GM18505 (cell line): ENCODE results near the gene SIAE.
A peak's percentile ranks its signal among the peaks of the same experiment; 100 is the strongest.

Experiments
- ATAC-seq: cut with Tn5 transposase; IDR thresholded peaks from one replicate; pipeline ENCODE4 v1.9.1; 2021; ENCODE audit not compliant: unreplicated experiment
- POLR2A ChIP-seq: IDR thresholded peaks from 4 replicates; pipeline ENCODE4 v1.6.1; 2011; ENCODE audit warnings: borderline replicate concordance; ENCODE audit not compliant: insufficient read depth, insufficient read length; ENCODE audit errors: extremely low read depth

Gene SIAE

GRCh38 chr11:124673333-124674167, at the start of gene SIAE, which contains the start of gene SPA17:
Gene SIAE (minus strand): TSS chr11:124673739. CDS start chr11:124673708, 31 bp downstream.
Gene SPA17 (plus strand): TSS chr11:124673904. CDS start chr11:124675265, 1,361 bp downstream.
- ATAC-seq = peak; percentile 83
- TF ChIP-seq POLR2A = peak; percentile 66

- no peak for ATAC-seq
- TF ChIP-seq POLR2A = no peak
Measured at GRCh38 chr11:124722176-124722575, 48.6 kb upstream of the SIAE start.

- ATAC-seq = no peak
- no peak for TF ChIP-seq POLR2A
Measured at GRCh38 chr11:124719534-124719933, 46.0 kb upstream of the SIAE start.

GRCh38 chr11:124718801-124719200, 45.3 kb upstream of the SIAE start:
- ATAC-seq = no peak
- no peak for TF ChIP-seq POLR2A

DNA sequence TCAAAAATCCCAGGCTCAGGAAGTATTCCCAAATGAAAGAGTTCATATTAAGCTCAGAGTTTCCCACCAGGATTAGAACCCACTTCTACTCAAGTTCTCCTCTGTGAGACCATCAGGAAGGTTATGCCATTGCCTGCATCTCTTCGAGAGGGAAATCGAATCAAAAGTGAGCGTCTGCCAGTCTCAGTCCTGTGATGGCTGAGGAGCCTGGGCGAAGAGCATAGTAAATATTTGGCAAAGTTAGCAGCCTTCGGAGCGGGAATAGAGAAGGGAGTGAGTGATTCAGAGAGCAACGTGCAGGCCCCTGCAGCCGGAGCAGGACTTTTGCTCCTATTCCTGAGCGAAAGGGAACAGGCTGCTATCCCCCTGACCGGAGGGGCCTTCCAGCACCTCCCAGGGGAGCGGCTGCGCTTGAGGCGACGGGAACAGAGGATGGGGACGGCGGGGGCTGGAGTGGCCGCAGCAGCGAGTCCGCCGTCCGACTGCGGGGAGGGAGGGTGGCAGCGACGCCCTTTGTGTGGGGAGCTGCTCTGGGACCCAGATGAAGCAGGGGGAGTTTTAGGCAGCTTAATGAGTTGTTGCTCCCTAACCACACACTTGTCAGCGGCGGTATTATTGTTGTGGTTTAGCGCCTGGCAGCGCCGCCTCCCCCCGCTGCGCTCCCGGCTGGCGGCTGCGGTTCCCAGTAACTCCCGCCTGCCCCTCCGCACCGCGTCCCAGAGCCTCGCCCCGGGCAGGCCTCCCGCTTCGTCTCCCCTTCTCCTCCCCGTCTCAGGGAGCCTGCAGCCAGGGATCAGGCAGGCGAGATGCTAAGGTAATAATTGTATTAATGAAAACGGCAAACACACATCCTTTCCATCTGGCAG, 44.5 kb upstream of the SIAE start:
- no peak for TF ChIP-seq POLR2A
- ATAC-seq = no peak

DNA sequence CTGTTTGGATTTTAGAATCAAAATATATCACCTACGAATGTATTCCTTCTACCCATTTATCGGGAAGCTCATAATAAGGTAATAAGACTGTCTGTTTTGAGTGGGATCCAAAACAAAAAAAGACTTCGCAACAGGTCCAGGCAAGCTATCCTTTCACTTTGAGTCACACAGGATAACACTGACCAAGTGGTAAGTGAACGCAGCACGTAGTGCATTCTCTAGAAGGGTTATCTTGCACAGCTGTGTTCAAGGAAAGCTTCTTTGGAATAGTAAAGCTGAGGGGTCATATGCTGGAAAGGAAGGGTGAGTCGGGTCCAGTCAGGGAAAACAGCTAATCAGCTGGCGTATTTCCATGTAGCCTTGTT, 43.9 kb upstream of the SIAE start:
- no peak for ATAC-seq
- no peak for TF ChIP-seq POLR2A

DNA sequence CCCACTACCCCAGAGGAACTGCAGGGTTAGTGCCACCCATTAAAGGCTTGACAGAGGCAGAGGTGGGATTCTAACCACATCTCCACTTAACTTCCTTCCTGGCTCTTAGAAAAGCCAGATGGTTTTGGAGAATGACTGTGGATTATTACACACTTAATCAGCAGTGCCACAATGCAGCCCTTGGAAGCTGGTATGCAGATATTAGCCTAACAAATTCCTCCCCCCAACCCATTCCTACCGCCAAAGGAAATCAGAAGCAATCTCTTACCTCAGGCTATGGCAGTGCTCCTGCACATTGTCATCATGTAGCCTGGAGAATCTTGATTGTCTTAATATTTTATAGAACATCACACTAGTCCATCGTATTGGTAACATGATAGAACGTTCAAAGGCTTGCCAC, 43.1 kb upstream of the SIAE start:
- no peak for ATAC-seq
- TF ChIP-seq POLR2A = no peak

- no peak for ATAC-seq
- no peak for TF ChIP-seq POLR2A
Measured at GRCh38 chr11:124712392-124712791, 38.9 kb upstream of the SIAE start.

DNA sequence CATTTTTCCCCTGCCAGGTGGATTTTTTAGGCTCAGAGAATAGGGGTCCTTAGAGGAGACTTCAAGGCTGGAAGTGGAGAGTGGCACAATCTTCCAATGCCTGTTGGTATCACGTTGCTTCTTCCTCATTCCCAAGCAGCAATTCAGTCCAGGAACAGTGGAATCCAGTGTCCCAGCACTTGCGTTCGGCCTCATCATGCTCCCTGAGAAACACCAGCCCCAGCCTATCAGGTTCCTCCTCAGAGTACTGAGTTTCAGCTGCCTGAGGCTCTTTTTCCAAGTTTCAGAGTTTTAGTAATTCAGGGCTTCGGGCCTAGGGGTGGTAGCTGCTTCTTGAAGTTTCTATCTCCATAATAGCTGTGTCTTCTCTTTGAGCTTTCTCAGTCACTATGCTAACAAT, 34.3 kb upstream of the SIAE start:
- no peak for ATAC-seq
- TF ChIP-seq POLR2A = no peak

DNA sequence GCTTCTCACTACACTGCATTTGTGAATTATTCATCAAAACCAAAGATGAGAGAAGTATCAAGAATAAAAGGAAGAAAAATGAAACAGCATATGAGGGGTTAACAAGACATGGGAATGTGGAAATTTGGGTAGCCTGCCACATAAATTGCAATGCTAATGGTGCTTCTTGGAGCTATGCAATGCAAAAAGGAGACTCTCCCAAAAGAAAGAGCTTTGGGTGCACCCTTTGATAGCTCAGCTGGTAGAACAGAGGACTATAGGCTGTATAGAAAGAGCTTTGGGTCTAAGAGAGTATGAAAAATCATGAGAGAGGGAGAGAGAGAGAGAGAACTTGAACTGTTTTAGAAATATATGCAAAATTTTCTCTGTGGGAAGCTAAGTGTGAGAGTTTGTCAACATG, 26.5 kb upstream of the SIAE start:
- ATAC-seq = no peak

GRCh38 chr11:124699547-124699946, 26.0 kb upstream of the SIAE start:
- ATAC-seq = no peak

More for the DNA sequence above, 26.5 kb upstream of the SIAE start:
- TF ChIP-seq POLR2A = no peak

GRCh38 chr11:124693142-124693541, 19.6 kb upstream of the SIAE start:
- no peak for ATAC-seq
- TF ChIP-seq POLR2A = no peak

More at GRCh38 chr11:124699547-124699946, 26.0 kb upstream of the SIAE start:
- no peak for TF ChIP-seq POLR2A

- no peak for TF ChIP-seq POLR2A
- ATAC-seq = no peak
Measured at GRCh38 chr11:124682443-124682842, 8.9 kb upstream of the SIAE start.
